Bronchial epithelial cell (primary cell): Measurements from ENCODE around the gene NOC2L. TPM values are rescaled to one million over a fixed set of nuclear protein-coding genes. Genes with fewer than 3 reads are reported as not detected.

ENCODE experiments used
- DNase-seq: peaks from one replicate; pipeline ENCODE4 v3.0.0-alpha.2; 2010; ENCODE audit warnings: low read depth
- FAIRE-seq: peaks from 2 replicates; lab custom pipeline; 2011; peaks lifted over from hg19 to GRCh38; lab: Jason Lieb, UNC
- H3K27me3 ChIP-seq: 2 replicates; pipeline ENCODE4 v1.5.1; 2011; ENCODE audit warnings: low read length; ENCODE audit not compliant: control insufficient read depth, insufficient read depth
- H3K36me3 ChIP-seq: 2 replicates; pipeline ENCODE4 v1.5.1; 2011; ENCODE audit warnings: low read length; ENCODE audit not compliant: control insufficient read depth, insufficient read depth
- H3K4me3 ChIP-seq: 2 replicates; pipeline ENCODE4 v1.5.1; 2011; ENCODE audit warnings: mild to moderate bottlenecking, low read depth, low read length, control low read depth
- CTCF ChIP-seq: IDR thresholded peaks from 2 replicates; pipeline ENCODE4 v1.5.1; 2011; ENCODE audit warnings: mild to moderate bottlenecking, moderate library complexity, low read length, control low read depth, inconsistent platforms; ENCODE audit not compliant: insufficient read depth, severe bottlenecking
- total RNA-seq: library from RNA; depleted of rRNA; stranded (reverse); fragments of >200 nt; gene quantifications from 2 replicates; pipeline ENCODE4 v1.2.1, GENCODE V29; 2014

NOC2L gene
- total RNA-seq, 1 donor from 2014 or later = 128 TPM

- FAIRE-seq (no peak), DNase-seq (no peak)
- H3K4me3 ChIP-seq = no peak overlapping the region
- TF ChIP-seq CTCF = no peak
- peaks cover 9% of the 10 kb centered on the region for H3K27me3 ChIP-seq
- H3K36me3 ChIP-seq = peaks cover 33% of the 10 kb centered on the region
Observed at GRCh38 chr1:945688-946556, 13.1 kb downstream of the NOC2L start.

- no peak for TF ChIP-seq CTCF
- H3K36me3 ChIP-seq = peaks cover 21% of the 10 kb centered on the region
- DNase-seq (no peak), FAIRE-seq (no peak)
- H3K4me3 ChIP-seq = no peak overlapping the region
- peaks cover 14% of the 10 kb centered on the region for H3K27me3 ChIP-seq
Observed at GRCh38 chr1:944341-945325, 14.4 kb downstream of the NOC2L start.

GRCh38 chr1:943545-944340, 15.3 kb downstream of the NOC2L start:
- H3K36me3 ChIP-seq = peaks cover 13% of the 10 kb centered on the region
- no peak overlapping the region for H3K4me3 ChIP-seq
- no peak for FAIRE-seq
- TF ChIP-seq CTCF = no peak
- no peak for DNase-seq
- peaks cover 16% of the 10 kb centered on the region for H3K27me3 ChIP-seq

- FAIRE-seq = no peak
- no peak overlapping the region for H3K4me3 ChIP-seq
- TF ChIP-seq CTCF = no peak
- H3K36me3 ChIP-seq = peaks cover 9% of the 10 kb centered on the region
- DNase-seq = no peak
- H3K27me3 ChIP-seq = peaks cover 16% of the 10 kb centered on the region
Observed at GRCh38 chr1:942864-943533, 16.1 kb downstream of the NOC2L start.

- H3K27me3 ChIP-seq = peaks cover 16% of the 10 kb centered on the region
- no peak overlapping the region for H3K4me3 ChIP-seq
- FAIRE-seq (no peak), DNase-seq (no peak)
- peaks cover 4% of the 10 kb centered on the region for H3K36me3 ChIP-seq
- TF ChIP-seq CTCF = no peak
Observed at GRCh38 chr1:942411-942821, 16.6 kb downstream of the NOC2L start.
